ENCODE results near the gene KCNMA1. TPM values are rescaled to one million over a fixed set of nuclear protein-coding genes. Genes with fewer than 3 reads are reported as not detected.
A peak's percentile ranks its signal among the peaks of the same experiment; 100 is the strongest.
"Not testable (repeated sequence)": the region's sequence is repeated elsewhere in the genome, so short reads cannot be mapped to it uniquely, and the experiment has no call there.

The KCNMA1 gene
- total RNA-seq, 1 donor, result 106 TPM

DNA sequence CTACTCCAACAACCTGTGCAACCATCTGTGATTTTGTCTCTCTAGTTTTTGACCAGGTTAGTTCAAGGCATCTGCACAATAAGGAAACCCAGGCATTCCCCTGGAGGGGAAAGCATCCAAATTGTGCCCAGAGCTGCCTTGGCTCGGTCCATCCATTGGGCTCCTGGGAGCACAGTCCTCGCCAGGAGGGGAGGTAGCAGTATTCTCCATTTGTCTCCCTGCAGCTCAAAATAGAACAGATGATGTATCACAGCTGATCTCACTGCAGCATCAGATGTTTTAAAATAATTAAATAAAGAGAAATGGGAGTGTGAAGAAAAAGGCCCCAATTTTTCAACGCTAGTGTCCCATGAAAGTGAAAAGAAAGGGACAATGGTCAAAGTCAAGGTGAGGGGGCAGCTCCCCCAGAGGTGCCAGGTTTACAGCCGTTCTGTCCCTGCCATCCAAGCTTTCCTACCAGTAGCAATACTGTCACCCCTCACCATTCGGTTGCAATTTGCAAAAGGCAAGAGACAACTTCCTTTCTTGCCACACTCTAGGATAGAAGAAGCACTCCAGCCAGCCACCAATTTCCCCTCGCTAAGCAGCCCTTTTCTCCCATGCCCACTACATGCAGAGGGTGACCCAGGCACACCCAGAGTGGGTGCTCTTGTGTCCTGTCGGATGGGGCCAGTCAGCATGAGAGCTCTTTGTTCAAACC is 43.7 kb downstream of the KCNMA1 start:
- TF ChIP-seq CTCF (IDR thresholded peaks at IDR 0.05; ENCODE audit: insufficient read depth, low read length), result no peak
- DNase-seq (ENCODE audit: low read depth), result no peak
- no peak overlapping the region for H3K4me3 ChIP-seq (ENCODE audit: low read depth, low read length)

DNA sequence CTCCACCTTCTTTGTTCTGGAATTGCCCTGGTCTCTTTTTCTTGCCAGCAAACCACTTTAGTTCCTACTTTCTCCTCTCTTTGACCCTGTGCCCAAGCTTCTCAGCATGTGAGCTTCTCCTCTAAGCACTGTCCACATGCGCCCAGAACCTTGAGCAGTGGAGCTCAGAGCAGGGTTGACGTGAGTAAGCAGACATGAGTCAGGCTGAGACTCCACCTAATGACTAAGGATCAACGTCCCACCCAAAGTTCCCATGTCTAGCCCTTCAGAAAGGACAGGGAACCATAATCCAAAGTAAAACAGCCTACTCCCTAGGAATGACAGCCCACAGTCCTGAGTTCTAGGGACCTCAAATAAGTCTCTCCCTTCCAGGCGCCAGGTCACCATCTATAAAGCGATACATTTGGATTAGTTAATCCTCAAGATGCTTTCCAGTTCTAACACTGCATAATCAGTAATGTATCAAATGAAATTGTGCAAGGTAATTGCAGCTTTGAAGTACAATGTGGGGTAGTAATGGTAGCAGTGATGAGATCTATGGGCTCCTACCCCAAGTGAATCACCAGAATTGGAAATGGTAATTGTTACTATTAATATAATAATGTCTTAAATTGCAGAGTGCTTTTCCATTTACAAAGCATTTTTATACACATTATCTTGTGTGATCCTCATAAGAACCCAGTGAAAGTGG is 44.5 kb downstream of the KCNMA1 start:
- peak; percentile 93 for DNase-seq (ENCODE audit: low read depth)
- no peak for TF ChIP-seq CTCF (IDR thresholded peaks at IDR 0.05; ENCODE audit: insufficient read depth, low read length)
- H3K4me3 ChIP-seq (ENCODE audit: low read depth, low read length), result no peak overlapping the region

- no peak for TF ChIP-seq CTCF (IDR thresholded peaks at IDR 0.05; ENCODE audit: insufficient read depth, low read length)
- H3K4me3 ChIP-seq (ENCODE audit: low read depth, low read length), result no peak overlapping the region
- no peak for DNase-seq (ENCODE audit: low read depth)
Measured at GRCh38 chr10:77592510-77592909, 45.1 kb downstream of the KCNMA1 start.

GRCh38 chr10:77591238-77591880 is 46.2 kb downstream of the KCNMA1 start:
- DNase-seq (ENCODE audit: low read depth), result no peak

DNA sequence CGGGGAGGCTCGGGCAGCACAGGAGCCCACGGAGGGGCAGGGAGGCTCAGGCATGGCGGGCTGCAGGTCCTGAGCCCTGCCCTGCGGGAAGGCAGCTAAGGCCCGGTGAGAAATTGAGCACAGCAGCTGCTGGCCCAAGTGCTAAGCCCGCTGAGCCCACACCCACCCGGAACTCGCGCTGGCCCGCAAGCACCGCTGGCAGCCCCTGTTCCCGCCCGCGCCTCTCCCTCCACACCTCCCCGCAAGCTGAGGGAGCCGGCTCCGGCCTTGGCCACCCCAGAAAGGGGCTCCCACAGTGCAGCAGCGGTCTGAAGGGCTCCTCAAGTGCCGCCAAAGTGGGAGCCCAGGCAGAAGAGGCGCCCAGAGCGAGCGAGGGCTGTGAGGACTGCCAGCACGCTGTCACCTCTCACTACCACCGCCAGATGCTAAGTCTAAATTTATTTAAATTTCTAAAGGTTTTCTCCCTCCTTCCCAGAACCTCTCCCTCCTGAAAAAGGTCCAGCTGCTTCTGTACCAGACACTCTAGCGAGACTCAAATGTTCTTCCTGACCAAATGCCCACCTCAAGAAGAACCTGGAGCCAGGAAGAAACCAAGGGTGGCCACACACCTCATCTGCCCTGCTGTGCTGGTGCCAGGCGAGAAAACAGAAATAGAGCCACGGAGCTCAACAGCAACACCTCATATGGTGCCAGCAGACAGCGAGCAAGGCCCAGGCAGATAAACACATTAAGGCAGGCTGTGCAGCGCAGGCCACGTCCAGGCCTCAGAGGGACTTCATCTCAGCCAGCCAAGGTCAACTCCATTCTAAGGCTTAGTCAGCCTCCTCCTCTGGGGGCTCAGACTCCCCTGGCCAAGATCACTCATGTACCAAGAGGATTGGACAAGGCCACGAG is 47.0 kb downstream of the KCNMA1 start:
- no peak overlapping the region for H3K4me3 ChIP-seq (ENCODE audit: low read depth, low read length)
- TF ChIP-seq CTCF (IDR thresholded peaks at IDR 0.05; ENCODE audit: insufficient read depth, low read length), result no peak
- DNase-seq (ENCODE audit: low read depth), result no peak

More at GRCh38 chr10:77591238-77591880, 46.2 kb downstream of the KCNMA1 start:
- TF ChIP-seq CTCF (IDR thresholded peaks at IDR 0.05; ENCODE audit: insufficient read depth, low read length), result no peak
- H3K4me3 ChIP-seq (ENCODE audit: low read depth, low read length), result no peak overlapping the region

DNA sequence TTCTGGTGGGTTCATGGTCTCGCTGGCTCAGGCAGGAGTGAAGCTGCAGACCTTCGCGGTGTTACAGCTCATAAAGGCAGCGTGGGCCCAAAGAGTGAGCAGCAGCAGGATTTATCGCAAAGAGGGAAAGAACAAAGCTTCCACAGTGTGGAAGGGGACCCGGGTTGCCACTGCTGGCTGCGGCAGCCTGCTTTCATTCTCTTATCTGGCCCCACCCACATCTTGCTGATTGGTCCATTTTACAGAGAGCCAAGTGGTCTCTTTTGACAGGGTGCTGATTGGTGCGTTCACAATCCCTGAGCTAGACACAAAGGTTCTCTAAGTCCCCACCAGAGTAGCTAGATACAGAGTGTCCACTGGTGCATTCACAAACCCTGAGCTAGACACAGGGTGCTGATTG is 47.9 kb downstream of the KCNMA1 start:
- DNase-seq (ENCODE audit: low read depth); H3K4me3 ChIP-seq (ENCODE audit: low read depth, low read length): not testable (repeated sequence)
